Calu3 (cell line): ENCODE measurements around the gene CLDN14. TPM values are rescaled to one million over a fixed set of nuclear protein-coding genes. Genes with fewer than 3 reads are reported as not detected.
"Not testable (repeated sequence)": the region's sequence is repeated elsewhere in the genome, so short reads cannot be mapped to it uniquely, and the experiment has no call there.

Experiments used
- BruUV-seq: library from RNA; stranded (reverse); fragments of 400-500 nt; replicated peaks from 2 replicates; lab custom pipeline; 2021; lab: Mats Ljungman, UMichigan
- CTCF ChIA-PET: fragments of 300-600 bp; sonication (Branson Sonifier 250); formaldehyde crosslinking; loops from one replicate; lab custom pipeline; 2022; ENCODE audit warnings: antibody characterized with exemption; lab: Charles Lee
- DNase-seq: peaks from one replicate; pipeline ENCODE4 v3.0.0; 2022
- H3K27ac Mint-ChIP-seq: one replicate; pipeline ENCODE4 v1.8.0; 2022; ENCODE audit warnings: mixed read lengths; ENCODE audit not compliant: unreplicated experiment
- H3K27me3 Mint-ChIP-seq: one replicate; pipeline ENCODE4 v1.8.0; 2022; ENCODE audit warnings: mixed read lengths; ENCODE audit not compliant: unreplicated experiment
- H3K36me3 Mint-ChIP-seq: one replicate; pipeline ENCODE4 v1.8.0; 2022; ENCODE audit warnings: mild to moderate bottlenecking, moderate library complexity, mixed read lengths; ENCODE audit not compliant: insufficient read depth, unreplicated experiment
- H3K4me1 Mint-ChIP-seq: one replicate; pipeline ENCODE4 v1.8.0; 2022; ENCODE audit warnings: mild to moderate bottlenecking, low read depth, mixed read lengths; ENCODE audit not compliant: unreplicated experiment
- H3K4me3 Mint-ChIP-seq: one replicate; pipeline ENCODE4 v1.8.0; 2022; ENCODE audit warnings: mild to moderate bottlenecking, low read depth, moderate library complexity, mixed read lengths; ENCODE audit not compliant: unreplicated experiment
- H3K9me3 Mint-ChIP-seq: one replicate; pipeline ENCODE4 v1.8.0; 2022; ENCODE audit warnings: low read depth, mixed read lengths; ENCODE audit not compliant: unreplicated experiment
- CTCF ChIP-seq: fragments of 200-600 bp; IDR thresholded peaks from one replicate; pipeline ENCODE4 v1.8.0; 2022; ENCODE audit warnings: antibody characterized with exemption; ENCODE audit not compliant: unreplicated experiment
- intact Hi-C: fragments of 100-400 bp; cut with micrococcal nuclease; formaldehyde crosslinking; loops from one replicate; pipeline ENCODE4 v1.10.0; 2022; ENCODE audit not compliant: unreplicated experiment
- total RNA-seq: library from RNA; stranded (reverse); gene quantifications from 2 replicates; pipeline ENCODE4 v1.2.3, GENCODE V29; 2022

The CLDN14 gene
- total RNA-seq, 1 experiment from 2014 or later = not detected

DNA sequence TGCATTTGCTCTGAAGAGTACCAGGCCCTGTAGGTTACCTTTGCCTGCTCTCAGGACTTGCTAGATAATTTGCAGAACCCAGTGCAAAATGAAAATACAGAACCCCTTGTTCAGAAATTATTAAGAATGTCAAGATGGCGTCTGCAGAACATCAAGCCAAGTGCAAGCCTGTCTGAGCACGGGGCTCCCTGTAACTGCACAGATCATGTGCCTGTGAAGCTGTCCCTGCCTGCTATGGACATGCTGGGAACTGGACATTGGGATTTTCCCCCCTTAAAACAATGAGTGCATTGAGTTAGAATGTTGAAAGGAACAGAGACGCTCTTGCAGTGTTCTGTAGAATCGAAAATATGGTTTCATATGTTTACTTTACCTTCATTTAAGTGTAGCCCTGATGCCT is 2.9 kb downstream of the CLDN14 start:
- H3K4me1 Mint-ChIP-seq = peaks cover 19% of the 10 kb centered on the region
- H3K36me3 Mint-ChIP-seq = peaks cover 8% of the 10 kb centered on the region
- CTCF ChIA-PET = no interaction called here
- intact Hi-C loops = no loop called here
- H3K4me3 Mint-ChIP-seq = no peak overlapping the region
- H3K27me3 Mint-ChIP-seq = no peaks in the 10 kb centered on the region
- no TSS peak for BruUV-seq
- H3K9me3 Mint-ChIP-seq = peaks cover under 1% of the 10 kb centered on the region
- no peak overlapping the region for H3K27ac Mint-ChIP-seq
- DNase-seq = no peak
- no peak for TF ChIP-seq CTCF

DNA sequence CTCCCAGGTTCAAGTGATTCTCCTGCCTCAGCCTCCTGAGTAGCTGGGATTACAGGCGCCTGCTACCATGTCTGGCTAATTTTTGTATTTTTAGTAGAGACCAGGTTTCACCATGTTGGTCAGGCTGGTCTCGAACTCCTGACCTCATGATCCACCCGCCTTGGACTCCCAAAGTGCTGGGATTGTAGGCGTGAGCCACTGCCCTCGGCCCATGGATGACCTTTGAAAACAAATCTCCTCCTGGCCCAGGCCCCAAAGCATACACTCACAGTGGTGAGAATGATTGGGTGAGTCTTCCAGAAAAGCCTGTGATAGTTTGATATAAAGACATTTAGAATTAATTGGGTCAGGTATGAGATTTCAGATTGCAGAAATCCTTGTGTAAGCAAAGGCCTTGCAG is 3.4 kb downstream of the CLDN14 start:
- intact Hi-C loops, CTCF ChIA-PET, H3K9me3 Mint-ChIP-seq, H3K27ac Mint-ChIP-seq, DNase-seq, H3K4me3 Mint-ChIP-seq, H3K27me3 Mint-ChIP-seq, H3K36me3 Mint-ChIP-seq, BruUV-seq: not testable (repeated sequence)
- H3K4me1 Mint-ChIP-seq = peaks cover 19% of the 10 kb centered on the region

DNA sequence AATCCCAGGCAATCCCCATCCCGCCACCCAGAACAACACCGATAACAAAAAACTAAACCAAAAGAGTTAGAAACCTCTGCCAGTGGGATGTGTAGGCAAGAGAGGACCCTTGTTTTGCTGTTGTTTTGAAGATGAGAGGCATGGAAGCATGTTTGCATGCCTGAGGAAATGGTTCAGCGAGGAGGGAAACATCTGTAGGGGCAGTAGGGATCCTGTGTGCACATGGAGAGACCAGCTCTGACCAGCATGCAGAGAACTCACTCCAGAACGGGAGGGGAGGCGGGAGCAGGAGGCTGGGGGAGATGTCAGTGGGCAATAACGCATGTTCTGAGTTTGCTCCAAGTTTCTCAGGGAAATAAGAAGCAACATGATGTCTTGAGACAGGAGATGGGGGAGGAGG is 5.3 kb downstream of the CLDN14 start:
- no peak for DNase-seq
- Mint-ChIP-seq H3K27ac (no peak overlapping the region), H3K4me3 (no peak overlapping the region), H3K9me3 (no peaks in the 10 kb centered on the region), H3K27me3 (no peaks in the 10 kb centered on the region), H3K36me3 (peaks cover 12% of the 10 kb centered on the region), H3K4me1 (peaks cover 18% of the 10 kb centered on the region)
- CTCF ChIA-PET = no interaction called here
- BruUV-seq = no TSS peak
- intact Hi-C loops = loop anchor here (5.0 kb wide), 1 partner anchor 42 kb away; no protein-coding TSS in a partner anchor
- no peak for TF ChIP-seq CTCF

GRCh38 chr21:36473203-36473602 is 6.7 kb downstream of the CLDN14 start:
- Mint-ChIP-seq H3K4me3 (no peak overlapping the region), H3K27me3 (no peaks in the 10 kb centered on the region), H3K9me3 (no peaks in the 10 kb centered on the region), H3K27ac (no peak overlapping the region), H3K4me1 (peaks cover 15% of the 10 kb centered on the region), H3K36me3 (peaks cover 12% of the 10 kb centered on the region)
- DNase-seq = no peak
- TF ChIP-seq CTCF = no peak
- CTCF ChIA-PET = no interaction called here
- BruUV-seq = no TSS peak
- intact Hi-C loops = loop anchor here (5.0 kb wide), 1 partner anchor 41 kb away; no protein-coding TSS in a partner anchor

- no TSS peak for BruUV-seq
- H3K27ac Mint-ChIP-seq = no peak overlapping the region
- peaks cover 12% of the 10 kb centered on the region for H3K36me3 Mint-ChIP-seq
- DNase-seq = no peak
- intact Hi-C loops = loop anchor here (5.0 kb wide), 1 partner anchor 40 kb away; no protein-coding TSS in a partner anchor
- TF ChIP-seq CTCF = no peak
- no peaks in the 10 kb centered on the region for H3K9me3 Mint-ChIP-seq
- peaks cover 15% of the 10 kb centered on the region for H3K4me1 Mint-ChIP-seq
- H3K27me3 Mint-ChIP-seq = no peaks in the 10 kb centered on the region
- CTCF ChIA-PET = no interaction called here
- H3K4me3 Mint-ChIP-seq = no peak overlapping the region
Observed at GRCh38 chr21:36472377-36472776, 7.5 kb downstream of the CLDN14 start.
